22Rv1 (cell line): Measurements from ENCODE around the gene TNRC6C.

Source experiments
- H3K27ac ChIP-seq: fragments of 450-650 bp; 2 replicates; pipeline ENCODE4 v1.5.1; 2017
- ZFX ChIP-seq: fragments of 450-650 bp; IDR thresholded peaks from 2 replicates; pipeline ENCODE4 v1.6.1; 2017; ENCODE audit warnings: antibody characterized with exemption, borderline replicate concordance
- TF ChIP-seq, protein P1 (sequence below): fragments of 450-650 bp; IDR thresholded peaks from 2 replicates; pipeline ENCODE4 v1.5.1; 2017; ENCODE audit warnings: mild to moderate bottlenecking

The TNRC6C gene

DNA sequence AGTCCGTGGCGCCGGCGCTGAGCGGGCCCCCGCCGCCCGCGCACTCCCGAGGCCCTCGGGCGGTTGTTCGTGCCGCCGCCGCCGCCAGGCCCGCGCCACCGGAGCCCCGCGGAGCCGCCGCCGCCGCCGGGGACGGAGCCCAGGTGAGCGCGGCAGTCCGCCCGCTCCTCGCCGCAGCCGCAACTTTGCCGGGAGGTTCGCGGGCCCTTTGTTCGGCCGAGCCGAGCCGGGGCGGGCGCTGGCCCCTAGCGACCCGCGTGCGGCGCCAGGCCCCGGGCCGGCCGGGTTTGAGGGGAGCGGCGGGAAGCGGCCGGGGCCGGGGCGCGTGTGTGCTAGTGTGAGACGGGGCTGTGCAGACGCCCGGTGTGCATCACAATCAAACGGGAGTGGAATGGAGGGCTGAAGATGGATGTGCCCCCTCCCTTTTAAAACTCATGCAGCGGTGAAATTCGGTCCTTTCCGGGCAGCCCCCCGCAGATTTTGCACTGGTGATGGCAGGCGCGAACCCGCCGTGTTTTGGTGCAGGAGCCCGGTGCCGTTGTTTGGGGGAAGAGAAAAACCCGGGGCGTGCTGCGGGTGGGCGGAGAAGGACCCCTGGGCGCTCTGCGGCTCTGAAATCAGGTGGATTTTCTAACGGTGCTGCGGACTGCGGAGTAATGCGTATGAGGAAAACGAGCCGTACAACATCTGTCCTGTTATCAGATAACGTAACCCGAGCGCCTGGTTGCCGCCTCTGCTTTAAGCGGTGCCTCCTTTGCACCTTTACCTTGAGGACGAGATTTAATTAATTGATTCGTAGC, 823 bp downstream of the TNRC6C start:
- H3K27ac ChIP-seq = peak overlapping the region; percentile 56
- TF ChIP-seq, protein P1, sequence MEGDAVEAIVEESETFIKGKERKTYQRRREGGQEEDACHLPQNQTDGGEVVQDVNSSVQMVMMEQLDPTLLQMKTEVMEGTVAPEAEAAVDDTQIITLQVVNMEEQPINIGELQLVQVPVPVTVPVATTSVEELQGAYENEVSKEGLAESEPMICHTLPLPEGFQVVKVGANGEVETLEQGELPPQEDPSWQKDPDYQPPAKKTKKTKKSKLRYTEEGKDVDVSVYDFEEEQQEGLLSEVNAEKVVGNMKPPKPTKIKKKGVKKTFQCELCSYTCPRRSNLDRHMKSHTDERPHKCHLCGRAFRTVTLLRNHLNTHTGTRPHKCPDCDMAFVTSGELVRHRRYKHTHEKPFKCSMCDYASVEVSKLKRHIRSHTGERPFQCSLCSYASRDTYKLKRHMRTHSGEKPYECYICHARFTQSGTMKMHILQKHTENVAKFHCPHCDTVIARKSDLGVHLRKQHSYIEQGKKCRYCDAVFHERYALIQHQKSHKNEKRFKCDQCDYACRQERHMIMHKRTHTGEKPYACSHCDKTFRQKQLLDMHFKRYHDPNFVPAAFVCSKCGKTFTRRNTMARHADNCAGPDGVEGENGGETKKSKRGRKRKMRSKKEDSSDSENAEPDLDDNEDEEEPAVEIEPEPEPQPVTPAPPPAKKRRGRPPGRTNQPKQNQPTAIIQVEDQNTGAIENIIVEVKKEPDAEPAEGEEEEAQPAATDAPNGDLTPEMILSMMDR = no peak; the same call in 1 of the 2 replicates
- no peak for TF ChIP-seq ZFX

DNA sequence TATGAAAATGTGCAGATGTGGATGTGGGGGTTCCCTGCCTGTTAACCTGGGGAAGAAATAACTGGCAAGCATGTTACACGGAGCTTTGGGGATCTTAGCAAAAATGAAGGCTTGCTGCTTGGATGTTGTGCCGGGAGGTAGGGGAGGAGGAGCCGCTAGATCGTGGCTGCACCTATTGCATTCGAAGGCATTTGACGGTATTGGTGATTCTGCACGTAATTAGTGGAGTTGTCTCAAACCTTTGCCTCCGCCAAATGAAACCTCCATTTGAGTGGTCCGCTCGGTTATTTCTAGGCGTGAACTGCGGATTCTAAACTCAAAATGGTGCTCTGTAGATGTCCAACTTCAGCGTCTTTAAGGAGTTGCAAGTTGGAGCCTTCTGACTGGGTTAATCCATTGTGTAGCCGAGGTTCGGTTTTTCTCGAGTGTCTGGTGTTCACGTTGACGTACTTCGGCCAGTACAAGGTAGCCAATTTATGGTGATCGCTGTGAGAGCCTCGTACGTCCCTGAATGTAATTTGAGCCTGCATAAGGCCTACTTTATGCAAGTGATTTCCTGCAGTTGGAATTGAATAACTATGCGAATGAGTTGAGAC, 1.5 kb downstream of the TNRC6C start:
- H3K27ac ChIP-seq = no peak overlapping the region

DNA sequence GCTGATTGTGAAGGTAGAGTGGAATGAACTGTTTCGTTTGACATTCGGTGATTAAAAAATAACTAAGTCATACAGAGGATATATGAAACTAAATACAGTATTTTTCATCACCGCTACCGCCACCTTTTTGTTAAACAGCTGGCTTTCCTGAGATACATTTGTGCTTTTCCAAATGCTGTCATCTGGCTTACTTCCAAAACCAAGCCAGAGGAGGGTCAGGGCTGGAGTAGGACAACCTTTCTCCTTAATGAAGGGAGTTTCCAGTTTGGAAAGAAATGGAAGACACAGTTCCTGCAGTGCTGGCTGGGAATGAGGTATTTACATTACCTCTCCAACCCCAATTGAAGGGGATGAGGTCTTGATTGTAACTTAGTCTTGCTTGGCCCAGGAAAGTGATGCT, 3.2 kb downstream of the TNRC6C start:
- no peak for TF ChIP-seq ZFX
- TF ChIP-seq, protein P1 = no peak
- no peak overlapping the region for H3K27ac ChIP-seq

More for the DNA sequence above, 1.5 kb downstream of the TNRC6C start:
- no peak for TF ChIP-seq ZFX
- TF ChIP-seq, protein P1 = no peak

- H3K27ac ChIP-seq = no peak overlapping the region
- no peak for TF ChIP-seq ZFX
- TF ChIP-seq, protein P1 = no peak
Observed at GRCh38 chr17:77962348-77962747, 3.8 kb downstream of the TNRC6C start.

DNA sequence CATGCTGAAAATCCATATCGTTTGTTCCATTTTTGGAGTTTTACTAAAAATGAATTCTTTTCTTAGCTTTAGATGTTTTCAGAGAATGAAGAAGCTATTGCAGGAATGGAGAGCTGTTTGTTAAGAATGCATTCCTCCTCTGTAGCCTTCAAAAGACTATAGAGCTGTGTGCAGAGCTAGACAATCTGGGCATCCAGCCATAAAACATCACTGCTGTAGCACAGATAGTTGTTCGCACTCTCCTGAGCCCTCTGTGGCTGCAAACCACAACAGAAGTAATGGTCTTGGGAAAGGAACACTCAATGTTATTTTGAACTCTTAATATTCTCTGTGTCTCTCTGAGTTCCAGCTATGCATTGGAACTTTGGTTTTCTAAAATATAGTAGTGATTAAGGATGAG, 4.9 kb downstream of the TNRC6C start:
- TF ChIP-seq, protein P1 = no peak
- no peak for TF ChIP-seq ZFX
- no peak overlapping the region for H3K27ac ChIP-seq

GRCh38 chr17:77965352-77965751, 6.8 kb downstream of the TNRC6C start:
- no peak overlapping the region for H3K27ac ChIP-seq
- TF ChIP-seq, protein P1 = no peak
- no peak for TF ChIP-seq ZFX

- no peak overlapping the region for H3K27ac ChIP-seq
- no peak for TF ChIP-seq ZFX
- TF ChIP-seq, protein P1 = no peak
Observed at GRCh38 chr17:77966476-77966875, 8.0 kb downstream of the TNRC6C start.
